Activated naive CD8-positive, alpha-beta T cell treated with anti-CD3 and anti-CD28 coated beads, Interleukin-2, amount 10 ng/mL, durations not matched to agents 7 days and 5 days (primary cell): Measurements from ENCODE around the gene SLC13A4. TPM values are rescaled to one million over a fixed set of nuclear protein-coding genes. Genes with fewer than 3 reads are reported as not detected.

ENCODE experiments used
- ATAC-seq: fragments of 150-1000 bp; cut with Tn5 transposase; one replicate; pipeline ENCODE4 v1.10.0; 2021; ENCODE audit warnings: low read depth, moderate library complexity
- POLR2A ChIA-PET: fragments of 350-600 bp; sonication (Branson Sonifier 250); formaldehyde crosslinking; loops from one replicate; lab custom pipeline; 2021; ENCODE audit warnings: antibody characterized with exemption; lab: Charles Lee
- DNase-seq: peaks from one replicate; pipeline ENCODE4 v3.0.0; 2021
- H3K27ac Mint-ChIP-seq: one replicate; pipeline ENCODE4 v1.8.0; 2022; ENCODE audit warnings: mild to moderate bottlenecking, mixed read lengths
- H3K27me3 Mint-ChIP-seq: one replicate; pipeline ENCODE4 v1.8.0; 2022; ENCODE audit warnings: mild to moderate bottlenecking, moderate library complexity, mixed read lengths
- H3K36me3 Mint-ChIP-seq: one replicate; pipeline ENCODE4 v1.8.0; 2021; ENCODE audit warnings: mild to moderate bottlenecking, mixed read lengths
- H3K4me1 Mint-ChIP-seq: one replicate; pipeline ENCODE4 v1.8.0; 2021; ENCODE audit warnings: mixed read lengths
- H3K4me3 Mint-ChIP-seq: one replicate; pipeline ENCODE4 v1.8.0; 2022; ENCODE audit warnings: mild to moderate bottlenecking, moderate library complexity, mixed read lengths
- H3K9me3 Mint-ChIP-seq: one replicate; pipeline ENCODE4 v1.8.0; 2021; ENCODE audit warnings: mixed read lengths
- total RNA-seq, 2 experiments: library from RNA; stranded (reverse); gene quantifications; one replicate each; pipeline ENCODE4 v1.2.3, GENCODE V29; 2021

Gene SLC13A4
- total RNA-seq, 2 experiments from 2014 or later, result not detected

- POLR2A ChIA-PET, result no interaction called here
- DNase-seq, result no peak
- no peak overlapping the region for H3K27ac Mint-ChIP-seq
- no peaks in the 10 kb centered on the region for H3K27me3 Mint-ChIP-seq
- no peak for ATAC-seq
- peaks cover 15% of the 10 kb centered on the region for H3K36me3 Mint-ChIP-seq
- peaks cover 16% of the 10 kb centered on the region for H3K4me1 Mint-ChIP-seq
- H3K4me3 Mint-ChIP-seq, result no peak overlapping the region
- no peaks in the 10 kb centered on the region for H3K9me3 Mint-ChIP-seq
Measured at GRCh38 chr7:135666846-135667245, 61.1 kb downstream of the SLC13A4 start.

- H3K27ac Mint-ChIP-seq, result no peak overlapping the region
- H3K36me3 Mint-ChIP-seq, result peaks cover 15% of the 10 kb centered on the region
- H3K9me3 Mint-ChIP-seq, result no peaks in the 10 kb centered on the region
- no peaks in the 10 kb centered on the region for H3K27me3 Mint-ChIP-seq
- POLR2A ChIA-PET, result interaction anchor here (0.6 kb wide), 1 partner anchor 10 kb away, joined by 3 read pairs; no protein-coding TSS in a partner anchor
- ATAC-seq (no peak), DNase-seq (no peak)
- H3K4me1 Mint-ChIP-seq, result peaks cover 22% of the 10 kb centered on the region
- no peak overlapping the region for H3K4me3 Mint-ChIP-seq
Measured at GRCh38 chr7:135666156-135666555, 61.8 kb downstream of the SLC13A4 start.

GRCh38 chr7:135665042-135665441, 62.9 kb downstream of the SLC13A4 start:
- POLR2A ChIA-PET, result no interaction called here
- Mint-ChIP-seq H3K9me3 (no peaks in the 10 kb centered on the region), H3K27me3 (no peaks in the 10 kb centered on the region), H3K4me1 (peaks cover 22% of the 10 kb centered on the region), H3K36me3 (peaks cover 15% of the 10 kb centered on the region), H3K27ac (no peak overlapping the region), H3K4me3 (no peak overlapping the region)
- no peak for DNase-seq
- no peak for ATAC-seq

GRCh38 chr7:135664046-135664589, 63.9 kb downstream of the SLC13A4 start:
- Mint-ChIP-seq H3K27me3 (no peaks in the 10 kb centered on the region), H3K4me3 (peak overlapping the region; percentile 91), H3K36me3 (peaks cover 15% of the 10 kb centered on the region), H3K4me1 (peaks cover 20% of the 10 kb centered on the region), H3K9me3 (no peaks in the 10 kb centered on the region), H3K27ac (no peak overlapping the region)
- POLR2A ChIA-PET, result no interaction called here
- DNase-seq (no peak), ATAC-seq (no peak)

GRCh38 chr7:135662373-135663114, 65.4 kb downstream of the SLC13A4 start, which contains the start of gene STMP1:
STMP1 (plus strand) TSS chr7:135662514.
- no peaks in the 10 kb centered on the region for H3K27me3 Mint-ChIP-seq
- peak within 1 kb of the TSS; percentile 91 for H3K4me3 Mint-ChIP-seq
- H3K9me3 Mint-ChIP-seq, result no peaks in the 10 kb centered on the region
- peak within 1 kb of the TSS; percentile 87 for H3K27ac Mint-ChIP-seq
- H3K4me1 Mint-ChIP-seq, result peaks cover 17% of the 10 kb centered on the region
- DNase-seq, result peak; percentile 98
- POLR2A ChIA-PET, result interaction anchor here (0.6 to 1.5 kb wide), 4 partner anchors 18 to 389 kb away, joined by 3 to 7 read pairs (median 4); no protein-coding TSS in a partner anchor
- ATAC-seq, result peak; percentile 96
- peaks cover 2% of the 10 kb centered on the region for H3K36me3 Mint-ChIP-seq

- Mint-ChIP-seq H3K4me1 (peaks cover 17% of the 10 kb centered on the region), H3K27ac (peak overlapping the region; percentile 87), H3K27me3 (no peaks in the 10 kb centered on the region), H3K36me3 (peaks cover 2% of the 10 kb centered on the region), H3K4me3 (peak overlapping the region; percentile 91), H3K9me3 (no peaks in the 10 kb centered on the region)
- ATAC-seq (no peak), DNase-seq (no peak)
- POLR2A ChIA-PET, result interaction anchor here (1.3 to 1.5 kb wide), 2 partner anchors 18 to 313 kb away, joined by 3 to 7 read pairs; no protein-coding TSS in a partner anchor
Measured at GRCh38 chr7:135662123-135662372, 65.9 kb downstream of the SLC13A4 start.

- Mint-ChIP-seq H3K4me1 (peaks cover 15% of the 10 kb centered on the region), H3K36me3 (no peaks in the 10 kb centered on the region), H3K9me3 (no peaks in the 10 kb centered on the region), H3K4me3 (peak overlapping the region; percentile 91), H3K27me3 (no peaks in the 10 kb centered on the region), H3K27ac (peak overlapping the region; percentile 87)
- ATAC-seq (no peak), DNase-seq (no peak)
- POLR2A ChIA-PET, result interaction anchor here (1.3 to 1.5 kb wide), 2 partner anchors 19 to 314 kb away, joined by 3 to 7 read pairs; no protein-coding TSS in a partner anchor
Measured at GRCh38 chr7:135661311-135662122, 66.5 kb downstream of the SLC13A4 start.

- Mint-ChIP-seq H3K27me3 (no peaks in the 10 kb centered on the region), H3K9me3 (no peaks in the 10 kb centered on the region), H3K4me1 (peaks cover 12% of the 10 kb centered on the region), H3K4me3 (no peak overlapping the region), H3K36me3 (no peaks in the 10 kb centered on the region), H3K27ac (no peak overlapping the region)
- no peak for DNase-seq
- POLR2A ChIA-PET, result no interaction called here
- ATAC-seq, result no peak
Measured at GRCh38 chr7:135659159-135659846, 68.7 kb downstream of the SLC13A4 start.

GRCh38 chr7:135658564-135658963, 69.4 kb downstream of the SLC13A4 start:
- Mint-ChIP-seq H3K36me3 (no peaks in the 10 kb centered on the region), H3K27ac (no peak overlapping the region), H3K9me3 (no peaks in the 10 kb centered on the region), H3K27me3 (no peaks in the 10 kb centered on the region), H3K4me3 (no peak overlapping the region), H3K4me1 (peaks cover 8% of the 10 kb centered on the region)
- DNase-seq (no peak), ATAC-seq (no peak)
- POLR2A ChIA-PET, result no interaction called here

GRCh38 chr7:135653340-135654080, 74.5 kb downstream of the SLC13A4 start:
- DNase-seq (no peak), ATAC-seq (no peak)
- no peaks in the 10 kb centered on the region for H3K9me3 Mint-ChIP-seq
- POLR2A ChIA-PET, result no interaction called here
- H3K4me3 Mint-ChIP-seq, result no peak overlapping the region
- peaks cover 2% of the 10 kb centered on the region for H3K4me1 Mint-ChIP-seq
- peaks cover 6% of the 10 kb centered on the region for H3K36me3 Mint-ChIP-seq
- H3K27ac Mint-ChIP-seq, result no peak overlapping the region
- H3K27me3 Mint-ChIP-seq, result no peaks in the 10 kb centered on the region

GRCh38 chr7:135650831-135651573, 77.0 kb downstream of the SLC13A4 start:
- DNase-seq (no peak), ATAC-seq (no peak)
- POLR2A ChIA-PET, result no interaction called here
- H3K27ac Mint-ChIP-seq, result no peak overlapping the region
- H3K9me3 Mint-ChIP-seq, result no peaks in the 10 kb centered on the region
- H3K36me3 Mint-ChIP-seq, result peaks cover 11% of the 10 kb centered on the region
- no peaks in the 10 kb centered on the region for H3K27me3 Mint-ChIP-seq
- H3K4me1 Mint-ChIP-seq, result peaks cover 2% of the 10 kb centered on the region
- no peak overlapping the region for H3K4me3 Mint-ChIP-seq

- no peak for ATAC-seq
Measured at GRCh38 chr7:135648235-135648634, 79.8 kb downstream of the SLC13A4 start.

More at GRCh38 chr7:135648235-135648634, 79.8 kb downstream of the SLC13A4 start:
- Mint-ChIP-seq H3K27ac (no peak overlapping the region), H3K36me3 (peaks cover 18% of the 10 kb centered on the region), H3K9me3 (no peaks in the 10 kb centered on the region), H3K27me3 (no peaks in the 10 kb centered on the region), H3K4me1 (peaks cover 5% of the 10 kb centered on the region), H3K4me3 (no peak overlapping the region)
- POLR2A ChIA-PET, result no interaction called here
- no peak for DNase-seq
